ENCODE data around the gene ZYG11B.

DNA sequence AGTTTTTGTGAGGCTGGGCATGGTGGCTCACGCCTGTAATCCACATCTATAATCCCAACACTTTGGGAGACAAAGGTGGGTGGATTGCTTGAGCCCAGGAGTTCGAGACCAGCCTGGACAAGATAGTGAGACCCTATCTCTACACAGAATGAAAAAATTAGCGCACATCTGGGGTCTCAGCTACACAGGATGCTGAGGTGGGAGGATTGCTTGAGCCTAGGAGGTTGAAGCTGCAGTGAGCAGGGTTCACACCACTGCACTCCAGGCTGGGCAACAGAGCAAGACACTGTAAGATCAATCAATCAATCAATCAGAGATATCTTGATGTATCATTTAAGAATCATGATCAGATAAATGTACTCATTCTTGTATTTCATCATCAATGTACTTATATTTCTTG is 7.1 kb downstream of the ZYG11B start:
- TF ChIP-seq SIN3A (IDR thresholded peaks at IDR 0.05; ENCODE audit: borderline replicate concordance, insufficient read depth, low read length), result no peak
- no peak for TF ChIP-seq POLR2AphosphoS5 (IDR thresholded peaks at IDR 0.05; ENCODE audit: low read depth, low read length)
- TF ChIP-seq, protein P1, sequence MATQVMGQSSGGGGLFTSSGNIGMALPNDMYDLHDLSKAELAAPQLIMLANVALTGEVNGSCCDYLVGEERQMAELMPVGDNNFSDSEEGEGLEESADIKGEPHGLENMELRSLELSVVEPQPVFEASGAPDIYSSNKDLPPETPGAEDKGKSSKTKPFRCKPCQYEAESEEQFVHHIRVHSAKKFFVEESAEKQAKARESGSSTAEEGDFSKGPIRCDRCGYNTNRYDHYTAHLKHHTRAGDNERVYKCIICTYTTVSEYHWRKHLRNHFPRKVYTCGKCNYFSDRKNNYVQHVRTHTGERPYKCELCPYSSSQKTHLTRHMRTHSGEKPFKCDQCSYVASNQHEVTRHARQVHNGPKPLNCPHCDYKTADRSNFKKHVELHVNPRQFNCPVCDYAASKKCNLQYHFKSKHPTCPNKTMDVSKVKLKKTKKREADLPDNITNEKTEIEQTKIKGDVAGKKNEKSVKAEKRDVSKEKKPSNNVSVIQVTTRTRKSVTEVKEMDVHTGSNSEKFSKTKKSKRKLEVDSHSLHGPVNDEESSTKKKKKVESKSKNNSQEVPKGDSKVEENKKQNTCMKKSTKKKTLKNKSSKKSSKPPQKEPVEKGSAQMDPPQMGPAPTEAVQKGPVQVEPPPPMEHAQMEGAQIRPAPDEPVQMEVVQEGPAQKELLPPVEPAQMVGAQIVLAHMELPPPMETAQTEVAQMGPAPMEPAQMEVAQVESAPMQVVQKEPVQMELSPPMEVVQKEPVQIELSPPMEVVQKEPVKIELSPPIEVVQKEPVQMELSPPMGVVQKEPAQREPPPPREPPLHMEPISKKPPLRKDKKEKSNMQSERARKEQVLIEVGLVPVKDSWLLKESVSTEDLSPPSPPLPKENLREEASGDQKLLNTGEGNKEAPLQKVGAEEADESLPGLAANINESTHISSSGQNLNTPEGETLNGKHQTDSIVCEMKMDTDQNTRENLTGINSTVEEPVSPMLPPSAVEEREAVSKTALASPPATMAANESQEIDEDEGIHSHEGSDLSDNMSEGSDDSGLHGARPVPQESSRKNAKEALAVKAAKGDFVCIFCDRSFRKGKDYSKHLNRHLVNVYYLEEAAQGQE (IDR thresholded peaks at IDR 0.05; ENCODE audit: insufficient read depth in 1 of 2, low read depth in 2 of 2, low read length in 2 of 2), result no peak
- TF ChIP-seq TAF1 (IDR thresholded peaks at IDR 0.05; ENCODE audit: borderline replicate concordance, insufficient read depth, low read length), result no peak

Measured in PFSK-1 (cell line).